Measurements from ENCODE around the gene BAG2.

The BAG2 gene

DNA sequence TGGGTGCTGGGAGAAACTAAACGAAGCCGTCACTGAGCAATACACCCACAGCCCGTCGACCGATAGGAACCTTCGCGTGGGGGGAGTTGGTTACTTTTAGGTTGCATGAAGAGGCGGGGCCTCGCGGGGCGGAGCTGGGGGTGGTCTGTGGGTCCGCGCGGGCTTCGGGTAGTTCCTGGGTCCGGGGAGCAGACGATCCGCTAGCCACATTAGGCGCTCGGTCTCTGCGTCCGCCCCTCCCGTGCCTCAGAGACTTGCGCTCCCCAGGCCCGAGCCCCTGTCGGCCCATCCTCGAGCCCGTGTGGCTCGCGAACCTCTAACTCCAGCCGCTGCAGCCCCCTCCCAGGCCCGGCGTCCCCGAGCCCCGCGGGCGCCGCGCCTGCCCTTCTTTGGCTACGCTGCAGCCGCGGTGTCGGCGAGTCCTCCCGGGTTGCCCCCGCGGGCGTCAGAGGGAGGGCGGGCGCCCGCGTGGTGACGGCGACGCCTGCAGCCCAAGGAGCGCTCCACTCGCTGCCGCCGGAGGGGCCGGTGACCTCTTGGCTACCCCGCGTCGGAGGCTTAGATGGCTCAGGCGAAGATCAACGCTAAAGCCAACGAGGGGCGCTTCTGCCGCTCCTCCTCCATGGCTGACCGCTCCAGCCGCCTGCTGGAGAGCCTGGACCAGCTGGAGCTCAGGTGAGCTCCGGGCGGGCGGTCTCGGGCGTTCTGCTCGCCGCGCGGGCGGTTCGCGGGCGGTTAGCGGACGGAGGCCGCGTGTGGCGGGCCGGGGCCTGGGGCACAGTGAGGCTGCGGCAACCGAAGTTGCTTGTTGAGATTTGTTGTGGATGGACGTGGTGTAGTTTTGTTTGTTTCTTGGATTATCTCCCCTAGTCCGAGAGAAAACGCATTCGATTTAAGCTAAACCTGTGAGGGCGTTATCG, at the start of gene BAG2:
TSS of gene BAG2 (plus strand) at position 191 of the 920 bp plus-strand sequence. CDS start at position 563, 372 bp downstream.
- peaks cover 4% of the 10 kb centered on the region; the same call in 1 of the 2 replicates for H3K36me3 ChIP-seq (ENCODE audit: insufficient read depth, low read length)
- H3K4me1 ChIP-seq (ENCODE audit: control insufficient read depth, insufficient read depth, low read length, unreplicated experiment), result peaks cover 26% of the 10 kb centered on the region
- H3K79me2 ChIP-seq (ENCODE audit: control insufficient read depth, insufficient read depth, low read length, unreplicated experiment), result peaks cover 48% of the 10 kb centered on the region
- H3K27ac ChIP-seq (ENCODE audit: low read depth, low read length), result peak within 1 kb of the TSS; percentile 79
- H3K27me3 ChIP-seq (ENCODE audit: insufficient read depth, low read length), result no peaks in the 10 kb centered on the region
- H2AFZ ChIP-seq (ENCODE audit: low read length, unreplicated experiment), result peak within 1 kb of the TSS; percentile 74
- peak within 1 kb of the TSS; percentile 83 for H3K4me3 ChIP-seq (ENCODE audit: low read depth, low read length)

DNA sequence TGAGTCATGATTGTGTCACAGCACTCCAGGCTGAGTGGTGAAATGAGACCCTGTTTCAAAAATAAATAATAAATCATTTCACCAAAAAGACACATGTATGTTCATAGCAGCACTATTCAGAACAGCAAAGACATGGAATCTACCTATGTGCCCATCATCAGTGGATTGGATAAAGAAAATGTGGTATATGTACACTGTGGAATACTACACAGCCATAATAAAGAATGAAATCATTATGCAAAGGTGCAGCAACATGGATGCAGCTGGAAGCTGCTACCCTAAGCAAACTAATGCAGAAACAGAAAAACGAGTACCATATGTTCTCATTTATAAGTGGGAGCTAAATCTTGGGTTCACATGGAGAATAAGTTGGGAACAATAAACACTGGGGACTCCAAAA, 49.0 kb upstream of the BAG2 start:
- no peak overlapping the region for H3K4me3 ChIP-seq (ENCODE audit: low read depth, low read length)
- H3K4me1 ChIP-seq (ENCODE audit: control insufficient read depth, insufficient read depth, low read length, unreplicated experiment), result no peaks in the 10 kb centered on the region
- H3K36me3 ChIP-seq (ENCODE audit: insufficient read depth, low read length), result peaks cover 33% of the 10 kb centered on the region
- no peaks in the 10 kb centered on the region for H3K27me3 ChIP-seq (ENCODE audit: insufficient read depth, low read length)
- no peak overlapping the region for H2AFZ ChIP-seq (ENCODE audit: low read length, unreplicated experiment)
- H3K79me2 ChIP-seq (ENCODE audit: control insufficient read depth, insufficient read depth, low read length, unreplicated experiment), result peaks cover 18% of the 10 kb centered on the region
- H3K27ac ChIP-seq (ENCODE audit: low read depth, low read length), result no peak overlapping the region

DNA sequence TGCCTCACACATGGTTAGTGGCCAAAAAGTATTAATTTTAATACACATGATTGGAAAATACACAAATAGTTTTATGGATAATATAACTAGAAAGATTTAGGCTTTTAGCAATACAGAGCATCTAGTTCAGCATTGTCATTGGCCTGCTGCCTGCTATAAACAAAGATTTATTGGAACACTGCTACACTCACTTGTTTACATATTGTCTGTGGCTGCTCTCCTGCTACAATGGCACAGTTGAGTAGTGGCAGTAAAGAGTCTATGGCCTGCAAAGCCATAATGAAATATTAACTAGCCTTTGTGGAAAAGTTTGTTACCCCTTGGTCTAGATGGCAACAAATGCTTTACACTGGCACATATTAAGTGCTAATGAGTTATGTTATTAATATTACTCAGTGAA, 44.4 kb upstream of the BAG2 start:
- no peak overlapping the region for H3K4me3 ChIP-seq (ENCODE audit: low read depth, low read length)
- H3K36me3 ChIP-seq (ENCODE audit: insufficient read depth, low read length), result peaks cover 5% of the 10 kb centered on the region; the same call in 1 of the 2 replicates
- peaks cover 7% of the 10 kb centered on the region for H3K79me2 ChIP-seq (ENCODE audit: control insufficient read depth, insufficient read depth, low read length, unreplicated experiment)
- H2AFZ ChIP-seq (ENCODE audit: low read length, unreplicated experiment), result no peak overlapping the region
- H3K27ac ChIP-seq (ENCODE audit: low read depth, low read length), result no peak overlapping the region
- no peaks in the 10 kb centered on the region for H3K27me3 ChIP-seq (ENCODE audit: insufficient read depth, low read length)
- no peaks in the 10 kb centered on the region for H3K4me1 ChIP-seq (ENCODE audit: control insufficient read depth, insufficient read depth, low read length, unreplicated experiment)

- no peak overlapping the region for H3K4me3 ChIP-seq (ENCODE audit: low read depth, low read length)
- no peak overlapping the region for H2AFZ ChIP-seq (ENCODE audit: low read length, unreplicated experiment)
- H3K27ac ChIP-seq (ENCODE audit: low read depth, low read length), result no peak overlapping the region
- no peaks in the 10 kb centered on the region for H3K27me3 ChIP-seq (ENCODE audit: insufficient read depth, low read length)
- 0 out of 2 replicates have a peak, but pooled peaks cover 6% of the 10 kb centered on the region for H3K36me3 ChIP-seq (ENCODE audit: insufficient read depth, low read length)
- peaks cover 5% of the 10 kb centered on the region for H3K79me2 ChIP-seq (ENCODE audit: control insufficient read depth, insufficient read depth, low read length, unreplicated experiment)
- H3K4me1 ChIP-seq (ENCODE audit: control insufficient read depth, insufficient read depth, low read length, unreplicated experiment), result no peaks in the 10 kb centered on the region
These were observed 41.4 kb upstream of the BAG2 start for GRCh38 chr6:57130661-57131177.

DNA sequence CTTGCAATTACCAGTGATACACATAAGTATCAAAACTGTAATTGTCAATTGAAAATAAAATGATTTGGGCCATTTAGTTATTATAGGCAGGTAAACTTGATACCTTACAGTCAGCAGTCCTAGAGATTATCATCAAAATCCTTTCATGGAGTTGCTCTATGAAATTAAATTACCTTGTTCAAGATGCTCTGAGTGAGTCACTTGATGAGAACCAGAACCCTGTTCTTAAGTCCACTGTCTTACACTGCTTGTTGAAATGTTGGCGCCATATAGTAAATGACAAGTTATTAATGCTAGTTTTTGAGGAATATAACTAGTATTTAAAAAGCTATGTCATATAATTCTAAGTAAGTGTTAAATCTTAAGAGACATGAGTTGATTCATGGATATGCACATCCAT, 37.2 kb upstream of the BAG2 start:
- Histone ChIP-seq H3K36me3 (ENCODE audit: insufficient read depth, low read length) (0 out of 2 replicates have a peak, but pooled peaks cover 6% of the 10 kb centered on the region), H3K4me1 (ENCODE audit: control insufficient read depth, insufficient read depth, low read length, unreplicated experiment) (peaks cover 5% of the 10 kb centered on the region), H2AFZ (ENCODE audit: low read length, unreplicated experiment) (no peak overlapping the region), H3K27me3 (ENCODE audit: insufficient read depth, low read length) (no peaks in the 10 kb centered on the region), H3K4me3 (ENCODE audit: low read depth, low read length) (no peak overlapping the region), H3K27ac (ENCODE audit: low read depth, low read length) (no peak overlapping the region), H3K79me2 (ENCODE audit: control insufficient read depth, insufficient read depth, low read length, unreplicated experiment) (peaks cover 5% of the 10 kb centered on the region)

GRCh38 chr6:57135885-57136284, 36.2 kb upstream of the BAG2 start:
- Histone ChIP-seq H3K4me3 (ENCODE audit: low read depth, low read length) (no peak overlapping the region), H3K79me2 (ENCODE audit: control insufficient read depth, insufficient read depth, low read length, unreplicated experiment) (peaks cover under 1% of the 10 kb centered on the region), H3K36me3 (ENCODE audit: insufficient read depth, low read length) (0 out of 2 replicates have a peak, but pooled peaks cover 7% of the 10 kb centered on the region), H2AFZ (ENCODE audit: low read length, unreplicated experiment) (no peak overlapping the region), H3K27me3 (ENCODE audit: insufficient read depth, low read length) (no peaks in the 10 kb centered on the region), H3K4me1 (ENCODE audit: control insufficient read depth, insufficient read depth, low read length, unreplicated experiment) (peaks cover 5% of the 10 kb centered on the region), H3K27ac (ENCODE audit: low read depth, low read length) (no peak overlapping the region)

DNA sequence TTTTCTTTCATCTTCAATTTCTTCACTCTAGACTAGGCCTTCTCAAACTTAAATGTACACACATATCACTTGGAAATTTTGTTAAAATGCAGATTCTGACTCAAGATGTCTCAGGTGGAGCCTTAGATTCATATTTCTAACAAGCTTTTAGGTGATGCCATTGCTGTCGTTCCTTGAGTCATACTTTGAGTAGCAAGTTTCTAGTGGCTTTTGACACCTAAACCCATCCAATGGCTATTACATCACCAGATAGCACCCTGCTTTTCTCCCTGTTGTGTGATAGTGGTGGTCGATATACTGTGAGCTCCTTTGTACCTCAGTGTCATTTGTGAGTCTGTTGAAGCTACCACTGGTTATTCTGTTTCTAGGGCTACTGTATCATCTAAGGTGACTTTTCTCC, 34.8 kb upstream of the BAG2 start:
- no peaks in the 10 kb centered on the region for H3K27me3 ChIP-seq (ENCODE audit: insufficient read depth, low read length)
- no peak overlapping the region for H2AFZ ChIP-seq (ENCODE audit: low read length, unreplicated experiment)
- H3K36me3 ChIP-seq (ENCODE audit: insufficient read depth, low read length), result peaks cover 22% of the 10 kb centered on the region
- no peak overlapping the region for H3K4me3 ChIP-seq (ENCODE audit: low read depth, low read length)
- no peaks in the 10 kb centered on the region for H3K79me2 ChIP-seq (ENCODE audit: control insufficient read depth, insufficient read depth, low read length, unreplicated experiment)
- no peak overlapping the region for H3K27ac ChIP-seq (ENCODE audit: low read depth, low read length)
- H3K4me1 ChIP-seq (ENCODE audit: control insufficient read depth, insufficient read depth, low read length, unreplicated experiment), result peaks cover 5% of the 10 kb centered on the region

DNA sequence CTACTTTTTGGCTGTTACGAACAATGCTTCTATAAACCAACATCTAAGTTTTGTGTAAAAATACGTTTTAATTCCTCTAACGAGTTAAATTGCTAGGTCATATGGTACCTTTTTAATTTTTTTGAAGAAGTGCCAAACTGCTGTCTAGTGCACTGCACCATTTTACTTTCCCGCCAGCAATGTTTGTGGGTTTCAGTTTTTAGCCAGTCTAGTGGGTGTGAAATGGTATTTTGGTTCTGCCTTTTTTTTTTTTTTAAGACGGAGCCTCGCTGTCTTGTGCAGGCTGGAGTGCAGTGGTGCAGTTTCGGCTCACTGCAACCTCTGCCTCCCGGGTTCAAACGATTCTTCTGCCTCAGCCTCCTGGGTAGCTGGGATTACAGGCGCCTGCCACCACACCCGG, 34.1 kb upstream of the BAG2 start:
- Histone ChIP-seq H3K4me1 (ENCODE audit: control insufficient read depth, insufficient read depth, low read length, unreplicated experiment) (peaks cover 5% of the 10 kb centered on the region), H3K4me3 (ENCODE audit: low read depth, low read length) (no peak overlapping the region), H3K27me3 (ENCODE audit: insufficient read depth, low read length) (no peaks in the 10 kb centered on the region), H3K36me3 (ENCODE audit: insufficient read depth, low read length) (peaks cover 27% of the 10 kb centered on the region), H3K27ac (ENCODE audit: low read depth, low read length) (no peak overlapping the region), H2AFZ (ENCODE audit: low read length, unreplicated experiment) (no peak overlapping the region), H3K79me2 (ENCODE audit: control insufficient read depth, insufficient read depth, low read length, unreplicated experiment) (no peaks in the 10 kb centered on the region)

DNA sequence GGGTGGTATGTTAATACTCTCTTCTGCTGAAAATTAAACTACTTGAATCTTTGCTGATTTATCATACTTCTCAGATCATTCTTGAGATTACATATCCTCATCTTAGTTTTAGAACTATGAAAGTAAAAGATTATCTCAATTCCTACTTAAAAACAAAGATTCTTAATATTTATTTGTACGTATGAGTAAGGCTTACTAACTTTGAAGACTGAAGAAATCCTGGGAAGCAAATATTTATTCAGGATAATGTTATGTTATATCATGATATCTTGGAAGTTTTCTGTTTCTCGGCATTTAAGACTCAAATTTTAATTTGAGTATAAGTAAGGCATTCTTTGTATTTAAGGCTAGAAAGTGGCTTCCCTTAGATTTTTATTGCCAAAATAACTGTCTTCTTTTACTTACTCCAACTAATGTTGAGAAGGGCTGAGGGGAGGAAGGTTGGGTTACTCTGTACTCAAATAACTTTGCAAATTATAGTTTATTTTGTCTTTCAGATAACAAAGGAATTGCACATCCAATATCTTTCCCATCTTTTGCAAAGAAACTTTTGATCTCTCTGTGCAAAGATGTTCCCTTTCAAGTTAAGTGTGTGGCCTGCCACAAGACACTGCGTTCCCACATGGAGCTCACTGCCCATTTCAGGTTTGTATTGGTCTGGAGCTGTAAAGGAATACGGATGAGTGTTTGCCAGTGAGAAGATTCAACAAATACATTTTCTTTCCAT, 30.5 kb upstream of the BAG2 start:
- no peak overlapping the region for H3K4me3 ChIP-seq (ENCODE audit: low read depth, low read length)
- H3K4me1 ChIP-seq (ENCODE audit: control insufficient read depth, insufficient read depth, low read length, unreplicated experiment), result no peaks in the 10 kb centered on the region
- no peak overlapping the region for H2AFZ ChIP-seq (ENCODE audit: low read length, unreplicated experiment)
- no peaks in the 10 kb centered on the region for H3K27me3 ChIP-seq (ENCODE audit: insufficient read depth, low read length)
- H3K36me3 ChIP-seq (ENCODE audit: insufficient read depth, low read length), result peaks cover 28% of the 10 kb centered on the region
- H3K79me2 ChIP-seq (ENCODE audit: control insufficient read depth, insufficient read depth, low read length, unreplicated experiment), result no peaks in the 10 kb centered on the region
- no peak overlapping the region for H3K27ac ChIP-seq (ENCODE audit: low read depth, low read length)

DNA sequence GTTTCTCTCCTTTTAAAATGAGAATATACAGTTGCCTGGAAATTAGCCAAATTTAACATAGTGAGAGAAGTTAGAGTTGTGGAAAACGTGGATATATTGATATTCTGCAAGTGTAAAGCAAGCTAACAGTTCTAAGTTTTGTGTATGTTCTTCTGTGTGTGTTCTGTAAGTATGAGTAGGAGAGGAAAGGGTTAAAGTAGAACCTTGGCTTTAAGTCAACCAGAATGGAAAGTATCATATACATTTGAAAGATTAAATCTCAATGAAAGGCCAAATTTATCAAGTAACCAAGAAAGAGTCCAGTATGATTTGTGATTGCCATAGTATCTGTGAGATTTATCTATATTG, 30.0 kb upstream of the BAG2 start:
- H3K27ac ChIP-seq (ENCODE audit: low read depth, low read length), result no peak overlapping the region
- no peak overlapping the region for H3K4me3 ChIP-seq (ENCODE audit: low read depth, low read length)
- no peaks in the 10 kb centered on the region for H3K4me1 ChIP-seq (ENCODE audit: control insufficient read depth, insufficient read depth, low read length, unreplicated experiment)
- H2AFZ ChIP-seq (ENCODE audit: low read length, unreplicated experiment), result no peak overlapping the region
- H3K27me3 ChIP-seq (ENCODE audit: insufficient read depth, low read length), result no peaks in the 10 kb centered on the region
- peaks cover 31% of the 10 kb centered on the region for H3K36me3 ChIP-seq (ENCODE audit: insufficient read depth, low read length)
- no peaks in the 10 kb centered on the region for H3K79me2 ChIP-seq (ENCODE audit: control insufficient read depth, insufficient read depth, low read length, unreplicated experiment)

Measured in ACC112 (cell line).